NCI-H524 treated with DMSO at 0.1 percent for 48 hours (cell line): Measurements from ENCODE around the gene MRPL44.

ENCODE experiments used
- DNase-seq: peaks from one replicate; lab custom pipeline; 2025; lab: John Stamatoyannopoulos, UW

The MRPL44 gene

GRCh38 chr2:223957092-223957851 is at the start of gene MRPL44:
TSS of gene MRPL44 (plus strand) at chr2:223957463. CDS start at chr2:223957473, 10 bp downstream.
- peak; percentile 76 for DNase-seq

GRCh38 chr2:223908304-223908998 is 48.8 kb upstream of the MRPL44 start:
- no peak for DNase-seq

DNA sequence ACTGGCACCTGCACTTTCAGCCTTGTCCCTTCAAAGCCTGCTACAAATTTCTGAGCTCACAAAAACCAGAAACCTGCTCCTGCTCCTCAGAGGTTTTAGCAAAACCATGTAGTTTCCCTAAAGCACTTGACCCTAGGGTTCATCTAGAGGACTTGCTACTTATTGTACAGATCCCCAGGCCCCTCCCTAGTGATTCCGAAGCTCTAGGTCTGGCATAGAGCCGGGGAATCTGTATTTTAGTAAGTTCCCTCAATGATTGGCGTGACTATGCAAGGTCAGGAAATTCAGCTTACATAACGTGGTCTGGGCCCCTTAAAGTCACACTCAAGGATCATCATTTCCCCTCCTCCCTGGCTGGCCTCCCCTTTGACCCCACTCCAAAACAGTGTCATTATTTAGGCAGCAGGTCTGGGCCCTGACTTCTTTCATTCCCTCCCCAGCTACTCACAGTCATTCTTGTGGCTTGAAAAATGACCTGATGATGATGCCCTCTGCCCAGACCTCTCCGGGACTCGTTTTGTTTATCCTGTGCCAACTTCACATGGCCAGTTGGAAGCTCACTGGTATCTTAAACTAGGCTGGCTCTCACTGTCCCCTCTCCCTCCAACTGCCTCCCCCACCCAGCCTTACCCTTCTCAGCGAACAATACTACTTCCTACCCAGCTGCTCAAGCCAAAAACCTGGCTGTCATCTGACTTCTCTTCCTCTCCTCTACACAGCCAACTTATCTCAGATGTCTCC is 48.1 kb upstream of the MRPL44 start:
- DNase-seq, result no peak

- no peak for DNase-seq
These were observed 42.9 kb upstream of the MRPL44 start for GRCh38 chr2:223914324-223914723.

DNA sequence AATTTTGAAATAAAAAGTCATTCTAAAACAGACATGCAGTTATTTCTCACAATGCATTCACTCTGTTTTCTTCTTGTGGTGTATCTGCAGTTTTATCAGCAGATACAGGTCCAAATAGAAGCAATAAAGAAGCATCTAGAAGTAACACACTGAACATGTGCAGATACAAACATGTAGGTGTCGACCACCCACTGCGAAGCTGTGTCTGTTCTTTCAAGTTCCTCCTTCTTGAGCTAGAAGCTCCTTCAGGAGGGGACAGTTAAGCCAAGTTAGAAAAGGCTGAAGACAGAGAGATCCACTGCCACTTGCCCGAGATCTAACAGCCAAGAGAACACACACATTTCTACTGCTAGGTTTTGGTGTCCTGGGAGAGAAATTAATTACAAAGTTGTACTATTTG is 42.2 kb upstream of the MRPL44 start:
- DNase-seq, result no peak

DNA sequence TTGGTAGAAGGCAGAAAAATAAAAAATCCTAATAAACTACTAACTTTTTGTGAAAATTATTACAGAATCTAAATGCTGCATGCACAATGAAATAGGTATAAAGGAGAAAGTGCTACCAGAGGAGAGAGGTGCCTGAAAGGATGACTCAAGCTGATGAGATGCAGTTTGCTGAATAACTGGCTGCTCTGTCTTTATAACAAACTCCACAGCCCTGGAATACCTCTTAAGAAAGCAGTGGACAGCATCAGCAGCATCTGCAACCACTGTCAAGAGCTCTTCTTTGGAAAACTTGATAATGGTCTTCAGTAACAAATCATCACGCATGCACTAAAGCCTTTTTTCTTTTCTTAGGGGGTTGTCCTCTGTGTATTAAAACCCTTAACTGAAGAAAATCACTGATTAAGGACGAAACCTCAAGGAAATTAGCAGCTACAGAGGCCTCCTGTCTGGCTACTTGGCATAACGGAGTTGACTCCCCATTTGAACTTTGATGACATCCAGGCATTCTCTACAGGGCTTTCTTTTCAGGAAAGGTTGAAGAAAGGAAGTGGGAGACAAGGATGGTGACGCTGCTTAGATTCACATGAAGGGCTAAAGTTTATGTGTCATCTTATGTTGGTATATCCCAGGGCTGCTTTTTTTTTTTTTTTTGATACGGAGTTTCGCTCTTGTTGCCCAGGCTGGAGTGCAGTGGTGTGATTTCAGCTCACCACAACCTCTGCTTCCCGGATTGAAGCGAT is 40.9 kb upstream of the MRPL44 start:
- no peak for DNase-seq

GRCh38 chr2:223918671-223919134 is 38.6 kb upstream of the MRPL44 start:
- no peak for DNase-seq

DNA sequence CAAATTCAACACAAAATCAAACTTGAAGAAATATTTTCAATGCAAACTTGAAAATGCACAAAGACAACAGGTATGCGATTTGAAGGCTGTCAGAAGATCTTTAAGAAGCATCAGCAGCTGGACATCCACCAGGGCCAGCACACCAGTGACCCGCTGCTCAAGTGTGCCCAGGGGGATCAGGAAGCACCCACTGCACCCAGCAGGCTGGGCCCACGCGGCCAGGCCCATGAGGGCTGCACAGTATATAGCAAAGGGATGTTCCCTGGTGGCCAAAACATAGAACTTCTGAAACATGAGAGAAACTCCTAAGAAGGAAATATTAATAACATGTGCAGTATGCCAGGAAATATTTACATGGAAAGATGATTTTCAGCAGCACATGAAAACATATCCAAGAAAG is 37.2 kb upstream of the MRPL44 start:
- no peak for DNase-seq

GRCh38 chr2:223921204-223921603 is 36.1 kb upstream of the MRPL44 start:
- no peak for DNase-seq

DNA sequence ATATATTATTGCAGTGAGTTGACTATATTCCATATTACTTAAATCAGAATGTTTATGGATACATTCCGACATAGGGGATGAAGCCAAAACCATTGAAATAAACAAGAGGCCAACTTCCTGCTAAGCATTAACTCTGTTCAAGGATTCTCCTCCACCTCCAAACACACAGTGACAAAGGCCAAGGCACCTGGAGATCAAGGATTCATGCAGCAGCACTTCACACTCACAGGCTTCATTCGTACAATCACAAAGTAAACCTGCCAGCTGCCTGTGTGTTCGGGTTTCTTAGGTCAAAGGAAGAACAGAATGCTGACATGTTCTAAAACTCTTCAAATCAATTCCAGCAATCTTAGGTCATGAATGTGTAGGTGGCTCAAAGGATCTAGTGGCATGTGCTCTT is 35.0 kb upstream of the MRPL44 start:
- no peak for DNase-seq

- DNase-seq, result no peak
These were observed 33.3 kb upstream of the MRPL44 start for GRCh38 chr2:223923976-223924375.

GRCh38 chr2:223925106-223925505 is 32.2 kb upstream of the MRPL44 start:
- DNase-seq, result no peak

DNA sequence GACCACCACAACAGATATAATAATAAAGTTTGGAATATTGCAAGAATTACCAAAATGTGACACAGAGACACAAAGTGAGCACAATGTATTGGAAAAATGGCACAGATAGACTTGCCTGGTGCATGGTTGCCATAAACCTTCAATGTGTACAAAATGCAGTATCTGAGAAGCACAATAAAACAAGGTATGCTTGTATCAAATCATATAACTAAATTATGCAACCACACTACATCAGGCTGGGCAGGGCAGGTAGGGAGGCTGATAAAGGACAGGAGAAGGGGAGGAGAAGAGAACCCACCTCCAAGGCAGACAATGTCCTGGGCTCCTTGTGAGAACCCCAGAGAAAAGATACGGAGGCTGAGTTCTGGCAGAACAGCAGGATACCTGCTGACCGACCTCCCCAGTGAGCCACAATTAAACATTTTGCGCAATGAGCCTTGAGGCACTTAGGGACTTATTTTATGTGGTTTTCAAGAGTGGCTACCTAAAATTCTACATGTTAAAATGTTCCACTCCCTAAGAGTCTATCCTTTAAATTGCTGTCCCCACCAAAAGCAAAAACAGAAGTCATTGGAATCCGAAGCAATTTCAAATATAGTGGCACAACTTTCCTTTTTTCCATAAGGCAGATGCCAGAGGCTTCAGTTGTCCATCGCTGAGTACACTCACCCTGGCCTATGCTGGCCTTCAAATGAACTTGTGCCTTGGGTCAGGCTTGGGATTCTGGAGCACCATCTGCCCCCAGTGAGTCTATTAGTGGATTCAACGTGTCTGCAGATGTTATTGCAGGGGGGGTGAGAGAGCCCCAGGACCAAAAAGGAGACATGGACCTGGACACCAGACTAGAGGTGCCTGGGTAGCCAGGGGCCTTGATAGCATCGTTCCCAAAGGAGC is 28.9 kb upstream of the MRPL44 start:
- DNase-seq, result no peak

DNA sequence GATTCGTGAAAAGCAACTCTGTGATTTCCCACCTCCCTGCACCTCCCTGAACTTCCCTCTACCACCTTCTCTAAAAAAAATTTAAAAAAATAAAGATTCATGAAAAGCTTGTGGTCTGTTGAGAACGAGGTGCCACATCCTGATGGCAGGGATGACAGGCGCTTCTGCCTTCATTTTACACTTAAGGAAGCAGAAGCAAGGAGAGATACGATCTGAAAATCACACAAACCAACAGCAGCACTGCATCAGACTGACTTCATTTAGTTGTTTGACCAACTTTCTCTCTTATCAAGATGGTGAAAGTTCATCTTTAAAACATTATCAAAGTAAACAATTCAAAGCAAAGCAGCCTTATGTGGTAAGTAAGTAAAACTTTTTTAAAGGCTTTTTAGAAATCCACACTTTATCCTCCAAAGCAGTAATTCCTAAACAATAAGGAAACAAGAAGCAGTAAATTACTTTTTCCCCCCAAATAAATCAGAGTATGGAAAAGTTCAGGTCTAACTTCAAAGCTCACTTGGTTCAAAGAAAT is 27.6 kb upstream of the MRPL44 start:
- DNase-seq, result no peak

DNA sequence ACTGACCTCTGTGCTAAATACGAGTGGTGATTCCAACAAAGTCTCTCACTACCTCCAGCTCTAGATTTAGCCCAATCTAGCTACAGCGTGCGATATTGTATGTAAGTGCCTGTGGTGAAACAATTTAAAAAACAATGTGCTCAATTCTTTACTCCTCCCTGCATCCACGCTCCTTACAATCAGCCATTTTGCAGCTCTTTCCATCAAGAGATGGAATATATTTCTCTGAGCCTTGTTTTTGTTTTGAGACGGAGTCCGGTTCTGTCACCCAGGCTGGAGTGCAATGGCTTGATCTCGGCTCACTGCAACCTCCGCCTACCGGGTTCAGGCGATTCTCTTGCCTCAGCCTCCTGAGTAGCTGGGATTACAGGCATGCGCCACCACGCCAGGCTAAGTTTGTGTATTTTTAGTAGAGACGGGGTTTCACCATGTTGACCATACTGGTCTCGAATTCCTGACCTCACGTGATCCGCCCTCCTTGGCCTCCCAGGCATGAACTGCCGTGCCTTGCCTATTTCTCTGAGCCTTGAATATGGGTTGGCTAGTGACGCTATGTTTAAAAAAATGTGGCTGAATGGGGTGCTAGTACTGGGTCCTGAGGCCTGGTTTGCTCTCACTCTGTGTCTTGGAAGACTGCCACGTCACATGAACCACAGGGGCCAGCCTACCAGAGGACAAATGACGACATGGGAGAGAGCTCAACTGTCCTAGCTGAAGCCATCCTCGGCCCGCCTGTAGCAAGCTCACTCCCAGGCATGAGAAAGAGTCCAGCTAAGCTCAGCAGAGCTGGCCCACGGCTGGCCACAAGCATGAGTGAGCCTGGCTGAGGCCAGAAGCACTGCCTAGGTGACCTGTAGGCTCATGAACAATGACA is 26.9 kb upstream of the MRPL44 start:
- no peak for DNase-seq

GRCh38 chr2:223932816-223933800 is 24.2 kb upstream of the MRPL44 start:
- no peak for DNase-seq

- DNase-seq, result no peak
These were observed 22.4 kb upstream of the MRPL44 start for GRCh38 chr2:223934870-223935269.

GRCh38 chr2:223935459-223936125 is 21.7 kb upstream of the MRPL44 start:
- no peak for DNase-seq
